ENCODE results near the gene KPNA1. TPM values are rescaled to one million over a fixed set of nuclear protein-coding genes. Genes with fewer than 3 reads are reported as not detected.

Gene KPNA1
- total RNA-seq, 4 donors from 2014 or later = 25.0 to 49.5 (median 37.0) TPM

DNA sequence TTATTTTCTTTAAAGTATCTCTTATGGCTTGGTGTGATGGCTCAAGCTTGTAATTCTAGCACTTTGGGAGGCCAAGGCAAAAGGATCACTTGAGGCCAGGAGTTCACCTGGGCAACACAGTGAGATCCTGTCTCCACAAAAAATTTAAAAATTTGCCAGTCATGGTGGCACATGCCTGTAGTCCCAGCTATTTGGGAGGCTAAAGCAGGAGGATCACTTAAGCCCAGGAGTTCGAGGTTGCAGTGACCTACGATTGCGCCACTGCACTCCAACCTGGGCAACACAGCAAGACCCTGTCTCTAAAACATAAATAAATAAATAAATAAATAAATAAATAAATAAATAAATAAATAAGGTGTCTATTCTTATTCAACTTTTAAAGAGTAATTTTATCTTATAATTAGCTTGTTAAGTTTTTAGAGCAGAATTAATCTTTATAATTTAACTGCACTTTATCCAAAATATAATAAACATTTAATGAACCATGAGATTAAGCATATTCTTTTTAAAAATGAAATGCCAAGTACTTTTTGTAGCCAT is 48.0 kb downstream of the KPNA1 start:
- no peak for DNase-seq (ENCODE audit: low spot score in 2 of 2)
- Histone ChIP-seq H3K36me3 (peaks cover 25% of the 10 kb centered on the region), H3K4me1 (peaks cover 3% of the 10 kb centered on the region), H3K4me3 (no peak overlapping the region), H3K27me3 (no peaks in the 10 kb centered on the region), H3K27ac (no peak overlapping the region), H3K9me3 (no peaks in the 10 kb centered on the region)
- 97% methylated on average over 3 of the region's 3 CpGs for WGBS
- no peak for TF ChIP-seq POLR2A (IDR thresholded peaks at IDR 0.05)
- TF ChIP-seq, protein P1, sequence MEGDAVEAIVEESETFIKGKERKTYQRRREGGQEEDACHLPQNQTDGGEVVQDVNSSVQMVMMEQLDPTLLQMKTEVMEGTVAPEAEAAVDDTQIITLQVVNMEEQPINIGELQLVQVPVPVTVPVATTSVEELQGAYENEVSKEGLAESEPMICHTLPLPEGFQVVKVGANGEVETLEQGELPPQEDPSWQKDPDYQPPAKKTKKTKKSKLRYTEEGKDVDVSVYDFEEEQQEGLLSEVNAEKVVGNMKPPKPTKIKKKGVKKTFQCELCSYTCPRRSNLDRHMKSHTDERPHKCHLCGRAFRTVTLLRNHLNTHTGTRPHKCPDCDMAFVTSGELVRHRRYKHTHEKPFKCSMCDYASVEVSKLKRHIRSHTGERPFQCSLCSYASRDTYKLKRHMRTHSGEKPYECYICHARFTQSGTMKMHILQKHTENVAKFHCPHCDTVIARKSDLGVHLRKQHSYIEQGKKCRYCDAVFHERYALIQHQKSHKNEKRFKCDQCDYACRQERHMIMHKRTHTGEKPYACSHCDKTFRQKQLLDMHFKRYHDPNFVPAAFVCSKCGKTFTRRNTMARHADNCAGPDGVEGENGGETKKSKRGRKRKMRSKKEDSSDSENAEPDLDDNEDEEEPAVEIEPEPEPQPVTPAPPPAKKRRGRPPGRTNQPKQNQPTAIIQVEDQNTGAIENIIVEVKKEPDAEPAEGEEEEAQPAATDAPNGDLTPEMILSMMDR (IDR thresholded peaks at IDR 0.05) = no peak
- TF ChIP-seq EP300 (IDR thresholded peaks at IDR 0.05) = no peak
- no peak for TF ChIP-seq POLR2AphosphoS5 (IDR thresholded peaks at IDR 0.05)

GRCh38 chr3:122464659-122465058 is 50.1 kb downstream of the KPNA1 start:
- no peak for TF ChIP-seq EP300 (IDR thresholded peaks at IDR 0.05)
- no peak for TF ChIP-seq POLR2A (IDR thresholded peaks at IDR 0.05)
- no peak for DNase-seq (ENCODE audit: low spot score in 2 of 2)
- H3K4me1 ChIP-seq = peaks cover 3% of the 10 kb centered on the region
- H3K27me3 ChIP-seq = no peaks in the 10 kb centered on the region
- H3K4me3 ChIP-seq = no peak overlapping the region
- peaks cover 42% of the 10 kb centered on the region for H3K36me3 ChIP-seq
- no peak overlapping the region for H3K27ac ChIP-seq
- 100% methylated on average over 1 of the region's 1 CpG for WGBS
- no peaks in the 10 kb centered on the region for H3K9me3 ChIP-seq

DNA sequence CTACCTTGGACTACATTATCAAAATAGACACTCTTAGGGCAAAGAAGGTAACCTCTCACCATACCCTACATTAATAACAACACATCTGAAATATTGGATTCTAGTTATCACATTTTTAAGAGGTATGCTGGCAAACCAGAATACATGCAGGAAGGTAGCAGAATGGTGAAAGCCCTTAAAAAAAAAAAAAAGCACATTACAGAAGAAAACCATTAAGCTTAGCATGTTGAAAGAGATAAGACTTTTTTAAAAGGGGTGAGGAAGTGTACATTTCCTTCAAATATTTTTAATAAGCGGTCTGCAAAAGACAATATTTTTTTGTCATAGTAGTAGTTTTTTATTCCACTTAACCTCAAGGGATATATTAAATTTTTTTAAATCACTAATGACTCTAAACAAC is 52.3 kb downstream of the KPNA1 start:
- Histone ChIP-seq H3K27ac (no peak overlapping the region), H3K36me3 (peaks cover 56% of the 10 kb centered on the region), H3K9me3 (no peaks in the 10 kb centered on the region), H3K27me3 (no peaks in the 10 kb centered on the region), H3K4me3 (no peak overlapping the region), H3K4me1 (no peaks in the 10 kb centered on the region)
- no peak for DNase-seq (ENCODE audit: low spot score in 2 of 2)
- WGBS = 94% methylated on average over 1 of the region's 1 CpG
- TF ChIP-seq POLR2AphosphoS5 (IDR thresholded peaks at IDR 0.05) (no peak), POLR2A (IDR thresholded peaks at IDR 0.05) (no peak), EP300 (IDR thresholded peaks at IDR 0.05) (no peak)
- TF ChIP-seq, protein P1 (IDR thresholded peaks at IDR 0.05) = no peak

GRCh38 chr3:122461806-122462205 is 52.9 kb downstream of the KPNA1 start:
- H3K27me3 ChIP-seq = no peaks in the 10 kb centered on the region
- peaks cover 60% of the 10 kb centered on the region for H3K36me3 ChIP-seq
- no peaks in the 10 kb centered on the region for H3K9me3 ChIP-seq
- no peaks in the 10 kb centered on the region for H3K4me1 ChIP-seq
- 91% methylated on average over 3 of the region's 3 CpGs for WGBS
- no peak for DNase-seq (ENCODE audit: low spot score in 2 of 2)
- H3K27ac ChIP-seq = no peak overlapping the region
- TF ChIP-seq POLR2A (IDR thresholded peaks at IDR 0.05) (no peak), POLR2AphosphoS5 (IDR thresholded peaks at IDR 0.05) (no peak), EP300 (IDR thresholded peaks at IDR 0.05) (no peak)
- TF ChIP-seq, protein P1 (IDR thresholded peaks at IDR 0.05) = no peak
- H3K4me3 ChIP-seq = no peak overlapping the region

DNA sequence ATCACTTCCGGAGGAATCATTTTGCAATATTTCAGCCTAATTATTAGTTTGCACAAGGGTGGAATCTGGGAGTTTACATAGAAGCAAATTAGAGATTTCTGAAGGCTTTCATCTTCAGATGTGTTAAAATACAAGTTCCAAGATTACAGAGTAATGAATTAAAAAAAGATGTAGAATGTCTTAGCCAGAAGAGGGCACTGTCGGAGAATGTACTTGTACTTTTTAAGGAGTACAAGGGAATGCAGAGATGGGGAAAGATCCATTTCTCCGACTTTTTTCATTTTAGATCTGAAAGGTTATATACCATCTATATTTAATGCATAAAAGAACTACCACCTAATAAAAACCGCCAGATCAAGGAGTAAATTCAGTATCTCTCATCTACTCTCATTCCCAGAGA is 55.7 kb downstream of the KPNA1 start:
- H3K36me3 ChIP-seq = peaks cover 62% of the 10 kb centered on the region
- no peaks in the 10 kb centered on the region for H3K4me1 ChIP-seq
- TF ChIP-seq EP300 (IDR thresholded peaks at IDR 0.05) = no peak
- TF ChIP-seq, protein P1 (IDR thresholded peaks at IDR 0.05) = peak in 1 of 2 donors; percentile 7
- H3K27ac ChIP-seq = no peak overlapping the region
- no peaks in the 10 kb centered on the region for H3K9me3 ChIP-seq
- no peak overlapping the region for H3K4me3 ChIP-seq
- no peak for DNase-seq (ENCODE audit: low spot score in 2 of 2)
- no peaks in the 10 kb centered on the region for H3K27me3 ChIP-seq
- WGBS = 54% methylated on average over 4 of the region's 4 CpGs

DNA sequence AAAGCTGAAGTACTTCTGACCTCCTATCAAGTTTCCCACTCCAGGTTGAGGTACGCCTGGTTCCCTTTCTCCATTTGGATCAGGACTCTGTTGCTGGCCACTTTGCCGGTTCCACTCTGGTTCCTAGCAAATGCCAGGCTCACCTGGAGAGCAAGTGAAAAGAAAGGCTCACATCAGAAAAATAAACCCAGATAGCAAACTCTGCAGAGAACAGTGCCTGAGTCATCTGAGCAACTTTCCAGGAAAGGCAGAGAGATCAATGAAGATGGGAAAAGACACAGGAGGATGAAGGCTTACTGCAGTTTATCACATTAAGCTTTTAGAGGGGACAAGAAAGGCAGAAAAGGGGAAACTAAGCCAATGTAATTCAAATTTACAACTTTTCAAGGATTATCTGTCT is 57.0 kb downstream of the KPNA1 start:
- no peak for TF ChIP-seq POLR2AphosphoS5 (IDR thresholded peaks at IDR 0.05)
- TF ChIP-seq, protein P1 (IDR thresholded peaks at IDR 0.05) = no peak
- no peak for TF ChIP-seq POLR2A (IDR thresholded peaks at IDR 0.05)
- no peak for TF ChIP-seq EP300 (IDR thresholded peaks at IDR 0.05)
- WGBS = 90% methylated on average over 2 of the region's 2 CpGs
- peaks cover 65% of the 10 kb centered on the region for H3K36me3 ChIP-seq

More for the DNA sequence above, 57.0 kb downstream of the KPNA1 start:
- H3K27ac ChIP-seq = no peak overlapping the region
- no peaks in the 10 kb centered on the region for H3K9me3 ChIP-seq
- no peaks in the 10 kb centered on the region for H3K27me3 ChIP-seq
- no peaks in the 10 kb centered on the region for H3K4me1 ChIP-seq
- DNase-seq (ENCODE audit: low spot score in 2 of 2) = no peak
- H3K4me3 ChIP-seq = no peak overlapping the region
